Breast epithelium (tissue), 3 donors: Measurements from ENCODE around the gene RUVBL2.

ENCODE experiments used
- CTCF ChIP-seq, 3 donors: fragments of 450-650 bp; IDR thresholded peaks; one replicate each; pipeline ENCODE4 v1.5.1; 2016 to 2017; ENCODE audit warnings: antibody characterized with exemption in 3 of 3, mild to moderate bottlenecking in 3 of 3, moderate library complexity in 3 of 3
- POLR2A ChIP-seq: fragments of 450-650 bp; IDR thresholded peaks from one replicate; pipeline ENCODE4 v1.6.1; 2016; ENCODE audit warnings: antibody characterized with exemption, mild to moderate bottlenecking, moderate library complexity

GRCh38 chr19:49058562-49058961 is 64.9 kb downstream of the RUVBL2 start:
- TF ChIP-seq CTCF (IDR thresholded peaks at IDR 0.05): no peak
- TF ChIP-seq POLR2A: no peak
